ENCODE results near the gene CHD6. TPM values are rescaled to one million over a fixed set of nuclear protein-coding genes. Genes with fewer than 3 reads are reported as not detected.

CHD6 gene
- total and polyA plus RNA-seq, 4 donors = 3.3 to 23.4 (median 18.2) TPM

DNA sequence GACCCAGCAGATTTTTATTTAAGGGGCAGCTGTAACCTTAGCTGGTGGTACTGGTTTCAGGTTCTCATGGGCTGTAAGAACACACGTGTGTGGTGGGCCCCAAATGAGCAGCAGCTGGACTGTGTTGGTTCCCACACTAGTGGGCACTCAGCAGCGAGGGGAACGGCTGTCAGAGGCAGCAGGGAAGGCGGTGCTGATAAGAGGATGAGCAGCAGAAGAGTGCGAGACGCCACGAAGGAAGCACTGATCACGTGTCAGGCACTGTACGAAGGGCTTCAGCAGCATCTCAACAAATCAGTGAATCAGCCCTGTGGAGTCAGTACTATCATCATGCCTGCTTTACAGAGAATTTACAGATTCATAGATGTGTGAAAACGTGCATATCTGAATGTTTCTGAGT lies 210.6 kb downstream of the CHD6 start:
- no peaks in the 10 kb centered on the region for H3K4me1 ChIP-seq (ENCODE audit: control insufficient read depth in 4 of 4, insufficient read depth in 4 of 4, low read length in 3 of 4)
- no peaks in the 10 kb centered on the region for H3K9me3 ChIP-seq (ENCODE audit: control insufficient read depth in 4 of 4, low read length in 3 of 4)
- H3K36me3 ChIP-seq (ENCODE audit: control insufficient read depth in 4 of 4, insufficient read depth in 3 of 4, low read depth in 1 of 4, low read length in 3 of 4) = peaks cover 11 to 80% (median 39%) of the 10 kb centered on the region in 4 donors
- H3K4me3 ChIP-seq (ENCODE audit: low read depth in 1 of 3, low read length in 3 of 3) = no peak overlapping the region
- 85% methylated on average over 10 of the region's 10 CpGs for WGBS
- H3K9ac ChIP-seq (ENCODE audit: low read depth in 1 of 2, low read length in 2 of 2) = no peak overlapping the region
- TF ChIP-seq RXRA (IDR thresholded peaks at IDR 0.05) (no peak), NR2F2 (IDR thresholded peaks at IDR 0.05) (no peak), GABPA (IDR thresholded peaks at IDR 0.05 in 1 of 2, conservative IDR thresholded peaks at IDR 0.05 in 1 of 2) (no peak), EGR1 (IDR thresholded peaks at IDR 0.05; ENCODE audit: low read depth in 2 of 2) (no peak), FOXA1 (IDR thresholded peaks at IDR 0.05) (no peak), ATF3 (IDR thresholded peaks at IDR 0.05) (no peak), SP1 (IDR thresholded peaks at IDR 0.05) (no peak), FOXA2 (IDR thresholded peaks at IDR 0.05) (no peak), JUND (IDR thresholded peaks at IDR 0.05) (no peak), YY1 (IDR thresholded peaks at IDR 0.05) (no peak), HNF4G (IDR thresholded peaks at IDR 0.05) (no peak), TAF1 (conservative IDR thresholded peaks at IDR 0.05) (no peak), HNF4A (conservative IDR thresholded peaks at IDR 0.05) (no peak), RAD21 (IDR thresholded peaks at IDR 0.05) (no peak)
- TF ChIP-seq, protein P1, sequence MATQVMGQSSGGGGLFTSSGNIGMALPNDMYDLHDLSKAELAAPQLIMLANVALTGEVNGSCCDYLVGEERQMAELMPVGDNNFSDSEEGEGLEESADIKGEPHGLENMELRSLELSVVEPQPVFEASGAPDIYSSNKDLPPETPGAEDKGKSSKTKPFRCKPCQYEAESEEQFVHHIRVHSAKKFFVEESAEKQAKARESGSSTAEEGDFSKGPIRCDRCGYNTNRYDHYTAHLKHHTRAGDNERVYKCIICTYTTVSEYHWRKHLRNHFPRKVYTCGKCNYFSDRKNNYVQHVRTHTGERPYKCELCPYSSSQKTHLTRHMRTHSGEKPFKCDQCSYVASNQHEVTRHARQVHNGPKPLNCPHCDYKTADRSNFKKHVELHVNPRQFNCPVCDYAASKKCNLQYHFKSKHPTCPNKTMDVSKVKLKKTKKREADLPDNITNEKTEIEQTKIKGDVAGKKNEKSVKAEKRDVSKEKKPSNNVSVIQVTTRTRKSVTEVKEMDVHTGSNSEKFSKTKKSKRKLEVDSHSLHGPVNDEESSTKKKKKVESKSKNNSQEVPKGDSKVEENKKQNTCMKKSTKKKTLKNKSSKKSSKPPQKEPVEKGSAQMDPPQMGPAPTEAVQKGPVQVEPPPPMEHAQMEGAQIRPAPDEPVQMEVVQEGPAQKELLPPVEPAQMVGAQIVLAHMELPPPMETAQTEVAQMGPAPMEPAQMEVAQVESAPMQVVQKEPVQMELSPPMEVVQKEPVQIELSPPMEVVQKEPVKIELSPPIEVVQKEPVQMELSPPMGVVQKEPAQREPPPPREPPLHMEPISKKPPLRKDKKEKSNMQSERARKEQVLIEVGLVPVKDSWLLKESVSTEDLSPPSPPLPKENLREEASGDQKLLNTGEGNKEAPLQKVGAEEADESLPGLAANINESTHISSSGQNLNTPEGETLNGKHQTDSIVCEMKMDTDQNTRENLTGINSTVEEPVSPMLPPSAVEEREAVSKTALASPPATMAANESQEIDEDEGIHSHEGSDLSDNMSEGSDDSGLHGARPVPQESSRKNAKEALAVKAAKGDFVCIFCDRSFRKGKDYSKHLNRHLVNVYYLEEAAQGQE (IDR thresholded peaks at IDR 0.05) = no peak
- TF ChIP-seq, protein P2, sequence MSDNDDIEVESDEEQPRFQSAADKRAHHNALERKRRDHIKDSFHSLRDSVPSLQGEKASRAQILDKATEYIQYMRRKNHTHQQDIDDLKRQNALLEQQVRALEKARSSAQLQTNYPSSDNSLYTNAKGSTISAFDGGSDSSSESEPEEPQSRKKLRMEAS (IDR thresholded peaks at IDR 0.05) = no peak
- TF ChIP-seq, protein P3, sequence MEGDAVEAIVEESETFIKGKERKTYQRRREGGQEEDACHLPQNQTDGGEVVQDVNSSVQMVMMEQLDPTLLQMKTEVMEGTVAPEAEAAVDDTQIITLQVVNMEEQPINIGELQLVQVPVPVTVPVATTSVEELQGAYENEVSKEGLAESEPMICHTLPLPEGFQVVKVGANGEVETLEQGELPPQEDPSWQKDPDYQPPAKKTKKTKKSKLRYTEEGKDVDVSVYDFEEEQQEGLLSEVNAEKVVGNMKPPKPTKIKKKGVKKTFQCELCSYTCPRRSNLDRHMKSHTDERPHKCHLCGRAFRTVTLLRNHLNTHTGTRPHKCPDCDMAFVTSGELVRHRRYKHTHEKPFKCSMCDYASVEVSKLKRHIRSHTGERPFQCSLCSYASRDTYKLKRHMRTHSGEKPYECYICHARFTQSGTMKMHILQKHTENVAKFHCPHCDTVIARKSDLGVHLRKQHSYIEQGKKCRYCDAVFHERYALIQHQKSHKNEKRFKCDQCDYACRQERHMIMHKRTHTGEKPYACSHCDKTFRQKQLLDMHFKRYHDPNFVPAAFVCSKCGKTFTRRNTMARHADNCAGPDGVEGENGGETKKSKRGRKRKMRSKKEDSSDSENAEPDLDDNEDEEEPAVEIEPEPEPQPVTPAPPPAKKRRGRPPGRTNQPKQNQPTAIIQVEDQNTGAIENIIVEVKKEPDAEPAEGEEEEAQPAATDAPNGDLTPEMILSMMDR (IDR thresholded peaks at IDR 0.05; ENCODE audit: low read depth, low read length, missing input control) = no peak
- TF ChIP-seq, protein P4, sequence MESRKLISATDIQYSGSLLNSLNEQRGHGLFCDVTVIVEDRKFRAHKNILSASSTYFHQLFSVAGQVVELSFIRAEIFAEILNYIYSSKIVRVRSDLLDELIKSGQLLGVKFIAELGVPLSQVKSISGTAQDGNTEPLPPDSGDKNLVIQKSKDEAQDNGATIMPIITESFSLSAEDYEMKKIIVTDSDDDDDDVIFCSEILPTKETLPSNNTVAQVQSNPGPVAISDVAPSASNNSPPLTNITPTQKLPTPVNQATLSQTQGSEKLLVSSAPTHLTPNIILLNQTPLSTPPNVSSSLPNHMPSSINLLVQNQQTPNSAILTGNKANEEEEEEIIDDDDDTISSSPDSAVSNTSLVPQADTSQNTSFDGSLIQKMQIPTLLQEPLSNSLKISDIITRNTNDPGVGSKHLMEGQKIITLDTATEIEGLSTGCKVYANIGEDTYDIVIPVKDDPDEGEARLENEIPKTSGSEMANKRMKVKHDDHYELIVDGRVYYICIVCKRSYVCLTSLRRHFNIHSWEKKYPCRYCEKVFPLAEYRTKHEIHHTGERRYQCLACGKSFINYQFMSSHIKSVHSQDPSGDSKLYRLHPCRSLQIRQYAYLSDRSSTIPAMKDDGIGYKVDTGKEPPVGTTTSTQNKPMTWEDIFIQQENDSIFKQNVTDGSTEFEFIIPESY (IDR thresholded peaks at IDR 0.05) = no peak
- no peak for DNase-seq (ENCODE audit: low spot score)
- H3K27ac ChIP-seq (ENCODE audit: low read depth in 1 of 2, low read length in 2 of 2) = no peak overlapping the region
- no peaks in the 10 kb centered on the region for H3K27me3 ChIP-seq (ENCODE audit: control insufficient read depth in 4 of 4, insufficient read depth in 4 of 4, low read length in 3 of 4)

Data from liver (tissue), 9 donors.